ENCODE measurements around the gene OTOP2. TPM values are rescaled to one million over a fixed set of nuclear protein-coding genes. Genes with fewer than 3 reads are reported as not detected.

The OTOP2 gene
- total RNA-seq, 1 experiment from 2014 or later, result 0.11 TPM

GRCh38 chr17:74943808-74944522 lies 19.9 kb downstream of the OTOP2 start:
- H4K20me1 ChIP-seq (ENCODE audit: control insufficient read depth, insufficient read depth, insufficient read length), result no peaks in the 10 kb centered on the region
- H2BK120ac ChIP-seq (ENCODE audit: low read depth, low read length, poor library complexity, severe bottlenecking), result no peak overlapping the region
- no peaks in the 10 kb centered on the region; the same call in 1 of the 2 replicates for H3K27me3 ChIP-seq (ENCODE audit: insufficient read depth, low read length)
- no peak overlapping the region for H3K23ac ChIP-seq (ENCODE audit: insufficient read length, low read depth, low read length)
- no peaks in the 10 kb centered on the region for H3K36me3 Mint-ChIP-seq (ENCODE audit: insufficient read depth in 1 of 3, low read depth in 3 of 3)
- H4K91ac ChIP-seq (ENCODE audit: insufficient read length, low read depth, low read length), result no peak overlapping the region
- peak overlapping the region in 1 of 3 experiments; percentile 23; a peak in 2 of 7 replicates for H3K27ac Mint-ChIP-seq
- no peak overlapping the region for H2BK5ac ChIP-seq (ENCODE audit: insufficient read length, low read length)
- H3K4ac ChIP-seq (ENCODE audit: low read depth, low read length), result no peak overlapping the region
- H3K4me2 ChIP-seq (ENCODE audit: insufficient read depth, insufficient read length, low read length), result no peak overlapping the region
- no peaks in the 10 kb centered on the region for H3K79me1 ChIP-seq (ENCODE audit: insufficient read depth, low read depth, low read length, poor library complexity, severe bottlenecking)
- H3K27me3 Mint-ChIP-seq (ENCODE audit: low read depth), result peaks cover 53% of the 10 kb centered on the region
- no peak overlapping the region for H2AFZ ChIP-seq (ENCODE audit: low read length)
- no peak overlapping the region for H3K14ac ChIP-seq (ENCODE audit: insufficient read depth, low read length)
- H3K4me3 Mint-ChIP-seq, result no peak overlapping the region
- no peak overlapping the region for H2BK20ac ChIP-seq (ENCODE audit: low read depth, low read length, poor library complexity, severe bottlenecking)
- TF ChIP-seq CTCF (conservative IDR thresholded peaks at IDR 0.05), result no peak
- no peaks in the 10 kb centered on the region for H3K23me2 ChIP-seq (ENCODE audit: insufficient read length, low read depth, low read length, poor library complexity, severe bottlenecking)
- no peaks in the 10 kb centered on the region; the same call in 1 of the 2 replicates for H3K4me1 ChIP-seq (ENCODE audit: insufficient read depth, low read length)
- H3K9me3 Mint-ChIP-seq, result no peaks in the 10 kb centered on the region
- no peaks in the 10 kb centered on the region for H3K79me2 ChIP-seq (ENCODE audit: insufficient read depth, low read length)
- H3K9me3 ChIP-seq (ENCODE audit: control insufficient read depth, low read depth, low read length), result no peaks in the 10 kb centered on the region
- no peak overlapping the region for H3T11ph ChIP-seq (ENCODE audit: low read length)
- no peak overlapping the region for H3K27ac ChIP-seq (ENCODE audit: insufficient read length, low read depth, low read length)
- H2BK15ac ChIP-seq (ENCODE audit: low read depth, low read length), result no peak overlapping the region
- no peak overlapping the region for H3K9ac ChIP-seq (ENCODE audit: extremely low read depth, insufficient read length, low read length)
- H3K18ac ChIP-seq (ENCODE audit: insufficient read length, low read depth, low read length), result no peak overlapping the region
- H3K4me1 Mint-ChIP-seq, result peaks cover 17 to 23% of the 10 kb centered on the region in 2 experiments
- WGBS (ENCODE audit: extremely low coverage, insufficient read length, low lambda C conversion rate), result no CpG with 5 or more reads among the region's 13 CpGs
- DNase-seq, result peak; percentile 64
- no peak overlapping the region for H2AK5ac ChIP-seq (ENCODE audit: insufficient read length, low read length)
- H4K8ac ChIP-seq (replicated peaks; ENCODE audit: insufficient read length, low read depth, low read length), result no peak overlapping the region
- no peak overlapping the region for H2BK12ac ChIP-seq (ENCODE audit: insufficient read length, low read depth, low read length)
- H3K56ac ChIP-seq (ENCODE audit: insufficient read length, low read depth, low read length), result no peak overlapping the region
- H4K5ac ChIP-seq (ENCODE audit: insufficient read length, low read depth, low read length), result no peak overlapping the region

Measured in H9 (cell line).